SH-SY5Y (cell line): ENCODE results near the gene PRDM13.

Source experiments
- GATA2 ChIP-seq: IDR thresholded peaks from 2 replicates; pipeline ENCODE4 v1.6.1; 2011; ENCODE audit warnings: mild to moderate bottlenecking, low read depth, low read length
- GATA3 ChIP-seq: IDR thresholded peaks from 2 replicates; pipeline ENCODE4 v1.6.1; 2011; ENCODE audit warnings: low read depth, mild to moderate bottlenecking, low read length, moderate library complexity

DNA sequence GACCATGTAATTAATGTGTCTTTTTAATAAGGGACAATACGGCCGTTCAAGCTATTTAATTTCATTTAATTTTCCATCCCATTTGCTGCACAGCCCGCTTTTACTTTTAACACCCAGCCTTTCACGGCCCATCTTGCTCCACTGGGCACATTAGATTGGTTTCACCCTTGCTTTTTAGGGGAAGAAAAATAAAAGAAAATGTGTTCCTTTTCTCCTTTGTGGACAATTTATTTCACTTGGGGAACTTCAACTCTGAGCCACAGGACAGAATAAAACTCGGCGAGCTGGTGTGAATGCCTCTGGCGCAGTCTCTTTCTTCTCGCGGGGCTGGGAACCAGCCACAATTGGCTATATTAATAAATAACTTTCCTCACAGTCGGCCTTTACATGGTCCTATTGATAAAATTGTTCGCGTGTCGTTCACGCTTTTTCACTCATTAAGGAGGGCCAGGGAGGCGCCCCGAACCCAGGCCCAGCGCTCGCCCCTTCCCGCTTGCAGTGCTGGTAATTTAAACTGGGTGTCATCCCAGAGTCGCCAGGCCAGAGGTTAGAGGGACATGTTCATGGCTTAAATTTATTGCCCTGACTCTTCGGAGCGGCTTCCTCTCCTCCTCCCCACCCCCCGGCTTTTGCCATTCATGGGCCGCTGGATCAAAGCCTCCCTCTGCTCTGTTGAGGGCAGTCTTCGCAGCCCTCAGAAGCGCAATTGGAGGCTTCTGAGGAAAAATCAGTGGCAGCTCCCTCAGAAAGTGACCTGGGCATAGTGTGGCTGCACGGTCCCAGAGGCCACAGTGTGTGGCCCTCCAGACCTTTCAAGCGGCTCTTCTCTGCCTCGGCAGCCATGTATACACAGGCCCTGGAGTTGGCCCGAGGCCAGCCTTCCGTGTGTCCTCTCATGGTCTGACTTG is 2.2 kb upstream of the PRDM13 start:
- TF ChIP-seq GATA2 = no peak
- no peak for TF ChIP-seq GATA3
